Activated naive CD8-positive, alpha-beta T cell treated with anti-CD3 and anti-CD28 coated beads, Interleukin-2, amount 50 U/mL, for 24 hours (primary cell): Measurements from ENCODE around the gene TIAM2.

Experiments
- ATAC-seq: fragments of 150-1000 bp; cut with Tn5 transposase; one replicate; pipeline ENCODE4 v1.10.0; 2021
- DNase-seq: peaks from one replicate; pipeline ENCODE4 v3.0.0; 2021
- H3K27ac Mint-ChIP-seq: one replicate; pipeline ENCODE4 v1.8.0; 2021; ENCODE audit warnings: mild to moderate bottlenecking, mixed read lengths
- H3K27me3 Mint-ChIP-seq: one replicate; pipeline ENCODE4 v1.8.0; 2021; ENCODE audit warnings: mixed read lengths
- H3K36me3 Mint-ChIP-seq: one replicate; pipeline ENCODE4 v1.8.0; 2021; ENCODE audit warnings: low read depth, mixed read lengths
- H3K4me1 Mint-ChIP-seq: one replicate; pipeline ENCODE4 v1.8.0; 2021; ENCODE audit warnings: mixed read lengths
- H3K4me3 Mint-ChIP-seq: one replicate; pipeline ENCODE4 v1.8.0; 2021; ENCODE audit warnings: mild to moderate bottlenecking, moderate library complexity, mixed read lengths
- H3K9me3 Mint-ChIP-seq: one replicate; pipeline ENCODE4 v1.8.0; 2021; ENCODE audit warnings: mixed read lengths

The TIAM2 gene

GRCh38 chr6:155241966-155242365 is 246.9 kb downstream of the TIAM2 start:
- peaks cover 18% of the 10 kb centered on the region for H3K36me3 Mint-ChIP-seq
- peaks cover 3% of the 10 kb centered on the region for H3K27me3 Mint-ChIP-seq
- no peaks in the 10 kb centered on the region for H3K9me3 Mint-ChIP-seq
- no peaks in the 10 kb centered on the region for H3K4me1 Mint-ChIP-seq
- DNase-seq (no peak), ATAC-seq (no peak)
- no peak overlapping the region for H3K27ac Mint-ChIP-seq
- no peak overlapping the region for H3K4me3 Mint-ChIP-seq

GRCh38 chr6:155244434-155244833 is 249.3 kb downstream of the TIAM2 start:
- Mint-ChIP-seq H3K9me3 (no peaks in the 10 kb centered on the region), H3K27ac (no peak overlapping the region), H3K4me3 (no peak overlapping the region), H3K4me1 (no peaks in the 10 kb centered on the region), H3K27me3 (no peaks in the 10 kb centered on the region), H3K36me3 (peaks cover 20% of the 10 kb centered on the region)
- no peak for ATAC-seq
- DNase-seq, result no peak

GRCh38 chr6:155245193-155245592 is 250.1 kb downstream of the TIAM2 start:
- Mint-ChIP-seq H3K27me3 (no peaks in the 10 kb centered on the region), H3K27ac (no peak overlapping the region), H3K4me1 (no peaks in the 10 kb centered on the region), H3K9me3 (no peaks in the 10 kb centered on the region), H3K4me3 (no peak overlapping the region), H3K36me3 (peaks cover 20% of the 10 kb centered on the region)
- no peak for ATAC-seq
- no peak for DNase-seq

- ATAC-seq (no peak), DNase-seq (no peak)
- Mint-ChIP-seq H3K9me3 (no peaks in the 10 kb centered on the region), H3K27me3 (no peaks in the 10 kb centered on the region), H3K36me3 (peaks cover 17% of the 10 kb centered on the region), H3K27ac (no peak overlapping the region), H3K4me3 (no peak overlapping the region), H3K4me1 (no peaks in the 10 kb centered on the region)
Measured at GRCh38 chr6:155245831-155246230, 250.7 kb downstream of the TIAM2 start.

GRCh38 chr6:155246825-155247224 is 251.7 kb downstream of the TIAM2 start:
- no peak overlapping the region for H3K4me3 Mint-ChIP-seq

GRCh38 chr6:155247618-155248007 is 252.5 kb downstream of the TIAM2 start:
- Mint-ChIP-seq H3K4me3 (no peak overlapping the region), H3K27me3 (no peaks in the 10 kb centered on the region), H3K27ac (no peak overlapping the region), H3K9me3 (no peaks in the 10 kb centered on the region), H3K4me1 (no peaks in the 10 kb centered on the region), H3K36me3 (peaks cover 17% of the 10 kb centered on the region)
- DNase-seq, result no peak
- no peak for ATAC-seq

More at GRCh38 chr6:155246825-155247224, 251.7 kb downstream of the TIAM2 start:
- Mint-ChIP-seq H3K36me3 (peaks cover 17% of the 10 kb centered on the region), H3K4me1 (no peaks in the 10 kb centered on the region), H3K27me3 (no peaks in the 10 kb centered on the region), H3K27ac (no peak overlapping the region), H3K9me3 (no peaks in the 10 kb centered on the region)
- DNase-seq (no peak), ATAC-seq (no peak)

GRCh38 chr6:155248008-155249001 is 253.2 kb downstream of the TIAM2 start:
- H3K9me3 Mint-ChIP-seq, result no peaks in the 10 kb centered on the region
- H3K4me3 Mint-ChIP-seq, result no peak overlapping the region
- DNase-seq, result peak; percentile 17
- peaks cover 23% of the 10 kb centered on the region for H3K36me3 Mint-ChIP-seq
- no peaks in the 10 kb centered on the region for H3K4me1 Mint-ChIP-seq
- no peaks in the 10 kb centered on the region for H3K27me3 Mint-ChIP-seq
- ATAC-seq, result peak; percentile 22
- no peak overlapping the region for H3K27ac Mint-ChIP-seq

- no peak for ATAC-seq
- no peak overlapping the region for H3K27ac Mint-ChIP-seq
- no peaks in the 10 kb centered on the region for H3K9me3 Mint-ChIP-seq
- H3K36me3 Mint-ChIP-seq, result peaks cover 35% of the 10 kb centered on the region
- H3K27me3 Mint-ChIP-seq, result no peaks in the 10 kb centered on the region
- no peak for DNase-seq
- H3K4me1 Mint-ChIP-seq, result no peaks in the 10 kb centered on the region
- H3K4me3 Mint-ChIP-seq, result no peak overlapping the region
Measured at GRCh38 chr6:155250701-155251381, 255.7 kb downstream of the TIAM2 start.

- H3K9me3 Mint-ChIP-seq, result no peaks in the 10 kb centered on the region
- ATAC-seq, result no peak
- no peak overlapping the region for H3K27ac Mint-ChIP-seq
- no peak for DNase-seq
- H3K4me1 Mint-ChIP-seq, result no peaks in the 10 kb centered on the region
- H3K36me3 Mint-ChIP-seq, result peaks cover 35% of the 10 kb centered on the region
- no peaks in the 10 kb centered on the region for H3K27me3 Mint-ChIP-seq
- H3K4me3 Mint-ChIP-seq, result no peak overlapping the region
Measured at GRCh38 chr6:155252581-155252980, 257.5 kb downstream of the TIAM2 start.

GRCh38 chr6:155253337-155253736 is 258.2 kb downstream of the TIAM2 start:
- Mint-ChIP-seq H3K36me3 (peaks cover 36% of the 10 kb centered on the region), H3K4me1 (no peaks in the 10 kb centered on the region), H3K27ac (peak overlapping the region; percentile 36), H3K4me3 (no peak overlapping the region), H3K9me3 (no peaks in the 10 kb centered on the region), H3K27me3 (no peaks in the 10 kb centered on the region)
- ATAC-seq, result no peak
- DNase-seq, result no peak

GRCh38 chr6:155254139-155254538 is 259.0 kb downstream of the TIAM2 start:
- no peaks in the 10 kb centered on the region for H3K4me1 Mint-ChIP-seq
- no peak for ATAC-seq
- no peaks in the 10 kb centered on the region for H3K27me3 Mint-ChIP-seq
- H3K9me3 Mint-ChIP-seq, result no peaks in the 10 kb centered on the region
- no peak overlapping the region for H3K4me3 Mint-ChIP-seq
- DNase-seq, result no peak
- H3K27ac Mint-ChIP-seq, result no peak overlapping the region
- H3K36me3 Mint-ChIP-seq, result peaks cover 33% of the 10 kb centered on the region

- Mint-ChIP-seq H3K9me3 (no peaks in the 10 kb centered on the region), H3K27ac (no peak overlapping the region), H3K4me1 (peaks cover 7% of the 10 kb centered on the region), H3K4me3 (no peak overlapping the region), H3K36me3 (peaks cover 35% of the 10 kb centered on the region), H3K27me3 (no peaks in the 10 kb centered on the region)
- DNase-seq, result no peak
- no peak for ATAC-seq
Measured at GRCh38 chr6:155256122-155256795, 261.1 kb downstream of the TIAM2 start.

GRCh38 chr6:155257796-155258195 is 262.7 kb downstream of the TIAM2 start:
- no peaks in the 10 kb centered on the region for H3K9me3 Mint-ChIP-seq
- H3K4me1 Mint-ChIP-seq, result peaks cover 13% of the 10 kb centered on the region
- ATAC-seq, result no peak
- no peaks in the 10 kb centered on the region for H3K27me3 Mint-ChIP-seq
- H3K27ac Mint-ChIP-seq, result no peak overlapping the region
- H3K4me3 Mint-ChIP-seq, result no peak overlapping the region
- DNase-seq, result no peak
- peaks cover 37% of the 10 kb centered on the region for H3K36me3 Mint-ChIP-seq

GRCh38 chr6:155259204-155259603 is 264.1 kb downstream of the TIAM2 start:
- no peak overlapping the region for H3K27ac Mint-ChIP-seq
- no peaks in the 10 kb centered on the region for H3K27me3 Mint-ChIP-seq
- H3K4me3 Mint-ChIP-seq, result no peak overlapping the region
- H3K4me1 Mint-ChIP-seq, result peaks cover 13% of the 10 kb centered on the region
- peaks cover 25% of the 10 kb centered on the region for H3K36me3 Mint-ChIP-seq
- no peak for ATAC-seq
- DNase-seq, result no peak
- no peaks in the 10 kb centered on the region for H3K9me3 Mint-ChIP-seq
